Measurements from ENCODE around the gene SEL1L3.

The SEL1L3 gene

GRCh38 chr4:25852103-25852502 is 10.7 kb downstream of the SEL1L3 start:
- no peak for DNase-seq (ENCODE audit: low read depth in 2 of 2)

DNA sequence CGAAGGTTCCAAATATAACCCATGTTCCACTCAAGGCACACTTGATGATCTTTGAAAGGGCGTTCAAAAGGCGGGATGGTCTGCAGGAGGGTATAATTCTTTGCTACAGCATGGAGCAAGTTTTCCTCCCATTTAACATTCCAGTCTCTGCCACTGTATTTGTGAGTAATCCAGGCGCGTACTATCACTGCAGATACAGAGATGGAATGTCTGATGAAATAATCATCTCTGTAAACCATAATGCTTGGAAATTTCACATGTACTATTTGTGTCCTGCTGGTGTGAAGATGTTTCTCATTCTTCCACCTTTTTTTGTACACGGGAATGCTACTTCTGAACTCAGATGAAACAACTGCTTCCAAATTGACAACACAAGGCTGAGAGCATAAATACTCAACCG is 15.5 kb downstream of the SEL1L3 start:
- no peak for DNase-seq (ENCODE audit: low read depth in 2 of 2)

DNA sequence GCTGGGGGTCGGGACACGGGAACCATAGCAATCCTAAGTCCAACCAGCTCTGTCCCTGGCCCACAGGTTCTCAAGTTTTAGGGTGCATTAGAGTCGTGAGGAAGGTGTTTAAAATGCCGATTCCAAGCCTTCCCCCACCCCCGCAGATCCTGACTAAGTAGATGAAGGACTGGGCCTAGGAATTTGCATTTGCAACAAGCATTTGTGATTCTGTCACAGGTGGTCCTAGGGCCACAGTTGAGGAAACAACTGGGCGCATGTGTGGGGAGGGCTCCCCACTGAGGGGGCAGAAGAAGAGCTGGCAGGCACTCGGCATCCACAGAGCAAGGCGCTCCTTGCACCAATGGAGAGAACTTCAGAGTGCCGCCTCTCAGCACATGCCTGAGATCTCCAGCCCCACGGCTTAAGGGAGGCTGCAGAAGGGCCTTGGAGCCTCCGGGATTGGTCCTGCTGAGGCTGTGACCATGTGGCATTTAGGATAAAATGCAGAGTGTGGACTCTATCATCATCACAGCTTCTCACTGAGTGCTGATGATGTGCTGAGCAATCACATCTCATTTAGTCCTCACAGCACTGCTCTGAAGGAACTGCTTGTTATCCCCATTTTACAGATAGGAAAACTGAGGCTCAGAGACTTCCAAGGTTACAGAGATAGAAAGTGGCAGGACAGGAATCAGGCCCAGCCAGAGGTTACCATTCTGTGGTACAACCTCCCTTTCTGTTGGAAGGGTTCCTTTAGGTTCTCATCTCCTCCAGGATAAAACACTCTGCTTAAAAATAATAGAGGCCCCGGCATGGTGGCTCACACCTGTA is 16.7 kb downstream of the SEL1L3 start:
- DNase-seq (ENCODE audit: low read depth in 2 of 2), result no peak

DNA sequence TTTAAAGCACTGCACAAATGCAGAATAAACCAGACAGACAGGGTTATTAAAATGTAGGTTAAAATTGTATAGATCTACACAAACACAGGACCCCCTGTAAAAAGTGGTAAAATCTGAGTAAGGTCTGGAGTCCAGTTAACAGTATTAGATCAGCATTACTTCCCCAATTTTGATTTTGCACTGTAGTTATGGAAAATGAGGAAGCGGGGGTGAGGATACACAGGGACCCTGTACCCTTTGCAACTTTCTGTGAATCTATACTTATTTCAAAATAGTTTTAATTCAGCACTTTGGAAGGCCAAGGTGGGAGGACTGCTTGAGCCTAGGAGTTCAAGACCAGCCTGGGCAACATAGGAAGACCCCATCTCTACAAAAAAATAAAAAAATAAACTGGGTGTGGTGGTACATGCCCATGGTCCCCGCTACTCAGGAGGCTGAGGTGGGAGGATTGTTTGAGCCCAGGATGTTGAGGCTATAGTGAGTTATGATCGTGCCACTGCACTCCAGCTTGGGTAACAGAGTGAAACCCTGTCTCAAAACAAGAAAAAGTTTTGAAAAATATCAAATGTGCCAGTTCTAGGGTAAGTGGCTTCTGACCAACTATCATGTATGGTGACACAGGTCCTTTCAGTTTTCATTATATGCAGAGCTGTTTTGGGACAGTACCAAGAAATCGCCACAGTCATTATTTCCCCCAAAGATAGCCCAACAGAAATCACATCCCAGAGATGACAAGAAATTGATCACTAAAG is 17.7 kb downstream of the SEL1L3 start:
- no peak for DNase-seq (ENCODE audit: low read depth in 2 of 2)

- no peak for DNase-seq (ENCODE audit: low read depth in 2 of 2)
Observed at GRCh38 chr4:25843340-25844097, 19.3 kb downstream of the SEL1L3 start.

DNA sequence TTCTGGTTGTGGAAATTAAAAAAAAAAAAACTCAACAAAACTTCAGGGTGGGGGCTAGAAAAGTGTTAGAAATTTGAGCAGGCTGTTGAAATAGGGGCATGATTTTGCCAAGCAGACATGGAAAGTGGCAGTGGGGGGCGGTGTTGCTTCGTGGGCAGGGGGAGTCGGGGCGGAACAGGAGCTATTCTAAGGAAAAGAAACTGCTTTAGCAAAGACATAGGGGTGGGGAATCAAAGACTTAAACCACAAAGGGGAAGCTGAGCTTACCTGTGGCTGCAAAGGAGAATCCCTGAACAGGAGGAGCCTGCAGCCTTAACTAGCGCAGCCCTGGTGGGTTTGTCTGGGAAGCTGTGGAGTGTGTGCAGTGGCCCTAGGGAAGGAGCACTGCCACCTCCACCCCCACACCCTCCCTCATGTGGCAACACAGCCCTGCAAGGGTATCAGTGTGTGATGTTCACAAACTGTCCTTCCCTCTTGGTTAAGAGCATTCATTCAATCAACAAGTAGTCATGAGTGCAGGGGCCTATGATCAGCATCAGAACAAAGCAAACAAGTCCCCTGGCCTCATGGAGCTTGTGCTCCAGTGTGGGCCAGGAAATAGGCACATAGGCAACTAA is 20.5 kb downstream of the SEL1L3 start:
- peak in 1 of 2 experiments; percentile 15 for DNase-seq (ENCODE audit: low read depth in 2 of 2)

DNA sequence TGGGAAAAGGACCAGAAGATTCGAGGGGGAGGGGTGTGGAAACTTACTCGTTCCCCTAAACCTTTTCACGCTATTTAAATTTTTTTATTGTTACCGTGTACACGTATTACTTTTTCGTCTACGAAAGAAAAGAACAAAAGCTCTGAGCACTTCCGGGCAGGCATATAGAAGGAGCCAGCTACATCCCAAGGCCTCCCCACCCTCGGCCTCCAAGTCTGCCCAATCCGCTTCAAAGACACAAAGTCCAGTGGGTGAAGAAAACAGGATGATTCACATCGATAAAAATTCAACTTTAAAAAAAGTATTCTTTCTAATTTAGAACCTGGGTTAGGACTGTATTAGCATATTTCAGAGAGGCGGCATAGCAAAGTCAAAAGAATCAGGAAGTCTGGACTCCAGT is 23.1 kb downstream of the SEL1L3 start:
- no peak for DNase-seq (ENCODE audit: low read depth in 2 of 2)

- no peak for DNase-seq (ENCODE audit: low read depth in 2 of 2)
Observed at GRCh38 chr4:25839233-25839632, 23.6 kb downstream of the SEL1L3 start.

- no peak for DNase-seq (ENCODE audit: low read depth in 2 of 2)
Observed at GRCh38 chr4:25838526-25838925, 24.3 kb downstream of the SEL1L3 start.

- DNase-seq (ENCODE audit: low read depth in 2 of 2), result no peak
Observed at GRCh38 chr4:25837107-25837506, 25.7 kb downstream of the SEL1L3 start.

GRCh38 chr4:25835384-25835783 is 27.4 kb downstream of the SEL1L3 start:
- DNase-seq (ENCODE audit: low read depth in 2 of 2), result no peak

- DNase-seq (ENCODE audit: low read depth in 2 of 2), result no peak
Observed at GRCh38 chr4:25834411-25835107, 28.2 kb downstream of the SEL1L3 start.

DNA sequence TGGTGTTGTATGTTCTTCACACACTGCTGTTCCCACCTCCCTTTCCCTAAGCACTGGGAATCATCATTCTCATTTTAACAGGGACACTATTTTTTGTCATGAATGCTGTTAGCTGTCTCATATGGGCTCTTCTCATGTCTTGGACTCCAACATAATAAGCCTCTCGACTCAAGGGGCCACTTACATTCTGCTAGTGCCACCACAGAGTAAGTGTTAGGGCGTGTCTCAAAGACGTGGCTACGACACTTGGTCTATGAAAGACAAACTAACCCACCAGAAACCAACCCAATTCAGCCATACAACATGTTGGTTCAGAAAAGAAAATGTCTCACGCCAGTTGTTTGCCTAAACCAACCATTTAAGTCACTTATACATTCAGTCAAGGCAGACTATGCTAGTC is 32.2 kb downstream of the SEL1L3 start:
- DNase-seq (ENCODE audit: low read depth in 2 of 2), result no peak

DNA sequence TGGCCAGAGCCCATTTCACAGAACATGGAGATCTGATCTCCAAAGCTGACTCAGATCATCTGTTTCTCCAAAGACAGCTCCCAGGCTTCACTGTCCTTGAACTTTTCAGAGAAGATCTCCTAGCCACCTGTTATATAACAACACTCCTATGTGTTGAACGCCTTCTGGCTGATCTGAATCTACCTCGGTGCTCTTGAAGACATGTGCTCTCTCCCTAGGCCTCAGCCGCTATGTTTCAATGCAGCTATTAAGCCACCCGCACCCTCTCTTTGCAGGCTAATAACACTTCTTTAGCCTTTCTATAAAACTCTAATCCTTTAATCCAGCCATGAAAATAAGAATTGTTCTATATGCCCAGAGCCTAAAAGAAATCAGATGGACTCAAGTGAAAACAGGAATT is 34.9 kb downstream of the SEL1L3 start:
- DNase-seq (ENCODE audit: low read depth in 2 of 2), result no peak

DNA sequence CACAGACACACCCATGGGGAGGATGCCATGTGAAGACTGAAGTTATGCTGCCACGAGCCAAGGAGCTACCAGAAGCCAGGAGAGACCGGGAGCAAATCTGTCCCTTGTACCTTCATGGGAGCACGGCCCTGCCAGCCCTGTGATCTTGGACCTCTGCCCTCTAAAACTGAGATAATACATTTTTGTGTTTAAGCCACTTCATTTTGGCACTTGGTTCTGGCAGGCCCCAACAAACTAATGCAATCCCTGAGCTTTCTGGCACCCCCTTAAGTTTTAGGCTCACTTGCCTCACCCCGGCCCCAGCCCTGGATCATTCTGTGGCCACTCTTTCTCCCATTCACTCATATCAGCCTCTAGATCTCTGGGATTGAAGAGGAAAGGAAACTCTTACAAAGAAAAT is 35.4 kb downstream of the SEL1L3 start:
- no peak for DNase-seq (ENCODE audit: low read depth in 2 of 2)

DNA sequence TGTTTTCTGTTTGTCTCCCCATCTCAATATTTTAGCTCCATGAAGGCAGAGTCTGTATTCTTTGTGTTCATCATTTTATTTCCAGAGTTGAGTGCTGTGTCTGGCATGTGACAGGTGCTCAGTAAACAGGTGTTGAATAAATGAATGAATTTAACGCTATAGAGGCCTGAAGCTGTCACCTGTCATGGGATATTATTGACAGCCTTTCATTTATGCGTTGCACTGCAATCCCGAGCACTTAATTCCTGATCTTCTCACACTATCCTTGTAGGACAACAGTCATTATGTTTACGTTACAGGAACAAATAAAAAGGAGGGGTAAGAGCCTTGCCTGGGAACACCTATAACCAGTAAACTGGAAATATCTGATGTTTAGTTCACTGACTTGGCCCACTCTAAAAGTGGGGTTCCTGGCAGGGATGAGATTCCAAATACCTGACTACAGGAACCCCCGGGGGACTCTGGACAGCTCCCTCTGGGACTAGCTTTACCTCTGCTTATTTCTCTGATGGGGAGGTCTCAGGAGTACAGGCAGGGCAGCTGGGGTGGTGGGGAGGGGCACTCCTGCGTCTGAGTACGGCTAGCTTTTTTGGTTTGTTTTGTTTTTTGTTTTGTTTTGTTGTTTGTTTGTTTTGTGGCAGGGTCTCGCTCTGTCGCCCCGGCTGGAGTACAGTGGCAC is 36.6 kb downstream of the SEL1L3 start:
- no peak for DNase-seq (ENCODE audit: low read depth in 2 of 2)

DNA sequence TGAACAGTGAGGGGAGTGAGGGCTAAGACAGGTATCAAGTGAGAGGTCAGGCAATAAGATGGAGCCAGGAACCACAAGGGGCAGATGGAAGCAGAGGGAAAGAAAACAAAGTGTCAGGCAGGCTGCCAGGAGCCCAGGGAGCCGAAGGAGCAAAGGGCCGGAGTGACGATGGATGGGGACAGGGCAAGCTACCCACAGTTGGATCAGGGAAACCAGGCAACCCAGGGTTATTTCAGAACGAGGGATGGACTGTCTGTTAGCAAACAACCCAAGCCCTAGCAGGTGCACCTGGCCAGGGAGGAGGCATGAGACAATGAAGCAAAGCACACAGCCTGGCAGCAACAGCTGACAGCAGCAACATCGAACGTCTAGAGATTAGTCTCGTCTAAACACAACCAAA is 39.2 kb downstream of the SEL1L3 start:
- DNase-seq (ENCODE audit: low read depth in 2 of 2), result no peak

DNA sequence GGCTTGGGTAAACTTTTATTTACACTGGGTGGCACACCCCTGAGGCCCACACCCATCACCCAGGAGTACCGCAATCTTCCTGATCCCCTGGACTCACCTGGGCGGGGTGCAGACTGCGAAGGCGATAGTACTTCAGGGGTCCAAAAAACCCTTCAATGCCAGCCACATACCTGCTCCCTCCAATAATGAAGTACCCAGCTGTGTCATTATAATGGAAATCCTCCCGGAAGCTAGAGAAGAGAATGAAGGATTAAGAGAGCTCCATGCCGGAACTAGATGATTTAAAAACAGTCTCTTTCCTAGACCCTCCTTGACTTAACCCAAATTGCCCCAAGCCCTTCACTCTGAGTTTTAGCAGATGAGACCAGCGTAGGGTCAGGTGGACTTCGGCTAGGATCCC is 40.9 kb downstream of the SEL1L3 start:
- DNase-seq (ENCODE audit: low read depth in 2 of 2), result no peak

GRCh38 chr4:25821267-25821666 is 41.5 kb downstream of the SEL1L3 start:
- DNase-seq (ENCODE audit: low read depth in 2 of 2), result no peak

- no peak for DNase-seq (ENCODE audit: low read depth in 2 of 2)
Observed at GRCh38 chr4:25818876-25819275, 43.9 kb downstream of the SEL1L3 start.

- DNase-seq (ENCODE audit: low read depth in 2 of 2), result no peak
Observed at GRCh38 chr4:25818371-25818871, 44.4 kb downstream of the SEL1L3 start.

All from stimulated activated CD4-positive, alpha-beta T cell treated with anti-CD3 and anti-CD28 coated beads, Interleukin-12 subunit alpha, Interleukin-12 subunit beta, amount 100 ng/mL, for 24 hours (primary cell).